Ovary (tissue), 9 donors: ENCODE data around the gene EPS8L2. TPM values are rescaled to one million over a fixed set of nuclear protein-coding genes. Genes with fewer than 3 reads are reported as not detected.

Experiments
- DNase-seq, 5 donors: peaks; one replicate each; pipeline ENCODE4 v3.0.0-alpha.2; 2019 to 2020
- H3K27ac ChIP-seq, 2 donors: fragments of 200-600 bp; one replicate each; pipeline versions ENCODE4 v1.5.1 to v1.8.0; 2019 to 2022
- H3K27me3 ChIP-seq: fragments of 200-600 bp; one replicate; pipeline ENCODE4 v1.8.0; 2022
- H3K36me3 ChIP-seq: fragments of 200-600 bp; sonication (generic); one replicate; pipeline ENCODE4 v1.5.1; 2019
- H3K4me1 ChIP-seq: one replicate; pipeline ENCODE4 v1.8.1; 2013; ENCODE audit warnings: mild to moderate bottlenecking, moderate library complexity; ENCODE audit not compliant: insufficient read depth
- H3K4me3 ChIP-seq: fragments of 200-600 bp; sonication (generic); one replicate; pipeline ENCODE4 v1.5.1; 2017
- H3K9me3 ChIP-seq, 2 donors: fragments of 200-600 bp in 1 of 2; sonication (generic) in 1 of 2; one replicate each; pipeline versions ENCODE4 v1.5.1 to v1.8.1; 2013 to 2019; ENCODE audit warnings: mild to moderate bottlenecking in 1 of 2, moderate library complexity in 1 of 2
- CTCF ChIP-seq, 3 donors: fragments of 450-650 bp in 2 of 3; fragments of 200-600 bp in 1 of 3; IDR thresholded peaks; one replicate each; pipeline versions ENCODE4 v1.5.1 to v1.8.0; 2016 to 2022; ENCODE audit warnings: antibody characterized with exemption in 3 of 3, mild to moderate bottlenecking in 1 of 3
- EP300 ChIP-seq: sonication (generic); formaldehyde crosslinking; IDR thresholded peaks from one replicate; pipeline ENCODE4 v1.6.1; 2017; ENCODE audit warnings: antibody characterized with exemption
- POLR2A ChIP-seq: fragments of 450-650 bp; IDR thresholded peaks from one replicate; pipeline ENCODE4 v1.6.1; 2017; ENCODE audit warnings: antibody characterized with exemption, mild to moderate bottlenecking, moderate library complexity
- WGBS, 3 donors: extraction: QIAGEN DNeasy Blood & Tissue Kit in 1 of 3; methylation state at CpG; one replicate each; pipeline versions ENCODE4 v1.1.5 to v1.1.7; 2013 to 2017; 5-methylcytosine and 5-hydroxymethylcytosine counted together
- intact Hi-C, 4 donors: fragments of 100-400 bp; cut with DNase I; formaldehyde crosslinking; loops; one replicate each; pipeline versions ENCODE4 v1.11.0 to v1.15.1; 2022 to 2023
- polyA plus RNA-seq, 2 donors: library from polyadenylated mRNA; stranded (reverse); fragments of 200-250 nt in 1 of 2; fragments of 350-450 nt in 1 of 2; fragmentation: Illumina TruSeq in 1 of 2; extraction: RNeasy Lipid Tissue Mini Kit (QIAGEN cat#74804) in 1 of 2; gene quantifications; one replicate each; pipeline ENCODE4 v1.2.3, GENCODE V29; 2013 to 2014
- total RNA-seq, 7 donors: library from RNA; depleted of rRNA in 2 of 7; stranded (reverse); fragments of >200 nt in 2 of 7; fragmentation: NEBNext Ultra II Directional in 3 of 7; extraction: Animal tissue kit (Norgen Biotek cat#: 25700) in 3 of 7; gene quantifications; one replicate each; pipeline versions ENCODE4 v1.1.0 to v1.2.4, GENCODE V29; 2016 to 2023
- donor health status: DM: no; HTN: no; CAD: no; lungs with moderate emphysema.
- donor health status: DM: no; HTN: no; CAD: no.
- donor health status: Bipolar disorder and iron deficiency.
- donor health status: DM: yes; HTN: yes; CAD: no.
- donor health status: DM: no; HTN: no; CAD: no.
- donor health status: DM: yes; HTN: yes; CAD: no.

EPS8L2 gene
- total and polyA plus RNA-seq, 9 donors: 5.9 to 57.9 (median 33.3) TPM

- Histone ChIP-seq H3K27me3 (no peaks in the 10 kb centered on the region), H3K4me3 (no peak overlapping the region), H3K4me1 (peaks cover 6% of the 10 kb centered on the region), H3K9me3 (no peaks in the 10 kb centered on the region), H3K27ac (no peak overlapping the region), H3K36me3 (no peaks in the 10 kb centered on the region)
- WGBS, 3 donors: 18 to 32% (median 31%) methylated on average over 11 to 15 of the region's 15 CpGs
- TF ChIP-seq EP300: no peak
- peak in 1 of 5 donors; percentile 25 for DNase-seq
- intact Hi-C loops: no loop called here
These were observed 40.8 kb upstream of the EPS8L2 start for GRCh38 chr11:665062-665703.

GRCh38 chr11:665704-666281 is 40.2 kb upstream of the EPS8L2 start:
- intact Hi-C loops: no loop called here
- H3K9me3 ChIP-seq: no peaks in the 10 kb centered on the region
- WGBS, 3 donors: 25 to 36% (median 26%) methylated on average over 11 of the region's 11 CpGs
- DNase-seq: peak in 3 of 5 donors; percentile 29 to 53 (median 48)
- no peak overlapping the region for H3K4me3 ChIP-seq
- H3K27ac ChIP-seq: no peak overlapping the region
- H3K36me3 ChIP-seq: no peaks in the 10 kb centered on the region
- H3K4me1 ChIP-seq: peaks cover 6% of the 10 kb centered on the region
- H3K27me3 ChIP-seq: no peaks in the 10 kb centered on the region
- no peak for TF ChIP-seq POLR2A
- no peak for TF ChIP-seq EP300
- TF ChIP-seq CTCF (IDR thresholded peaks at IDR 0.05): no peak

GRCh38 chr11:673866-674265 is 32.2 kb upstream of the EPS8L2 start:
- DNase-seq: no peak
- no peak for TF ChIP-seq EP300
- no peak for TF ChIP-seq CTCF (IDR thresholded peaks at IDR 0.05)
- no peak for TF ChIP-seq POLR2A
- Histone ChIP-seq H3K4me3 (no peak overlapping the region), H3K9me3 (no peaks in the 10 kb centered on the region), H3K27ac (no peak overlapping the region), H3K4me1 (no peaks in the 10 kb centered on the region), H3K36me3 (no peaks in the 10 kb centered on the region), H3K27me3 (no peaks in the 10 kb centered on the region)
- intact Hi-C loops: loop anchor here in 1 of 4 donors (10.0 kb wide), 1 partner anchor 59 kb away; the partner anchor contains the start of gene IRF7
- WGBS, 3 donors: 87 to 93% (median 93%) methylated on average over 8 of the region's 8 CpGs

- WGBS, 3 donors: 85 to 89% (median 86%) methylated on average over 17 of the region's 17 CpGs
- TF ChIP-seq POLR2A (no peak), EP300 (no peak), CTCF (IDR thresholded peaks at IDR 0.05) (no peak)
- Histone ChIP-seq H3K36me3 (no peaks in the 10 kb centered on the region), H3K27me3 (no peaks in the 10 kb centered on the region), H3K4me3 (no peak overlapping the region), H3K9me3 (no peaks in the 10 kb centered on the region), H3K27ac (no peak overlapping the region), H3K4me1 (no peaks in the 10 kb centered on the region)
- intact Hi-C loops: loop anchor here in 1 of 4 donors (10.0 kb wide), 1 partner anchor 60 kb away; the partner anchor contains the start of gene IRF7
- no peak for DNase-seq
These were observed 31.6 kb upstream of the EPS8L2 start for GRCh38 chr11:674406-674805.

- TF ChIP-seq EP300 (no peak), CTCF (IDR thresholded peaks at IDR 0.05) (no peak), POLR2A (no peak)
- intact Hi-C loops: loop anchor here in 1 of 4 donors (10.0 kb wide), 1 partner anchor 63 kb away; the partner anchor contains the start of gene IRF7
- DNase-seq: no peak
- Histone ChIP-seq H3K4me3 (no peak overlapping the region), H3K27me3 (no peaks in the 10 kb centered on the region), H3K4me1 (no peaks in the 10 kb centered on the region), H3K36me3 (no peaks in the 10 kb centered on the region), H3K27ac (no peak overlapping the region), H3K9me3 (no peaks in the 10 kb centered on the region)
- 88 to 96% (median 90%) methylated on average over 3 of the region's 3 CpGs for WGBS, 3 donors
These were observed 27.7 kb upstream of the EPS8L2 start for GRCh38 chr11:678297-678696.
